Dedifferentiated amniotic fluid mesenchymal stem cell (primary cell): ENCODE data around the gene DDX17.

ENCODE experiments used
- DNase-seq: peaks from one replicate; pipeline ENCODE4 v3.0.0-alpha.2; 2016; ENCODE audit errors: extremely low spot score

Gene DDX17

GRCh38 chr22:38448945-38449745, 57.0 kb downstream of the DDX17 start:
- no peak for DNase-seq

- no peak for DNase-seq
Measured at GRCh38 chr22:38446018-38446601, 60.0 kb downstream of the DDX17 start.

DNA sequence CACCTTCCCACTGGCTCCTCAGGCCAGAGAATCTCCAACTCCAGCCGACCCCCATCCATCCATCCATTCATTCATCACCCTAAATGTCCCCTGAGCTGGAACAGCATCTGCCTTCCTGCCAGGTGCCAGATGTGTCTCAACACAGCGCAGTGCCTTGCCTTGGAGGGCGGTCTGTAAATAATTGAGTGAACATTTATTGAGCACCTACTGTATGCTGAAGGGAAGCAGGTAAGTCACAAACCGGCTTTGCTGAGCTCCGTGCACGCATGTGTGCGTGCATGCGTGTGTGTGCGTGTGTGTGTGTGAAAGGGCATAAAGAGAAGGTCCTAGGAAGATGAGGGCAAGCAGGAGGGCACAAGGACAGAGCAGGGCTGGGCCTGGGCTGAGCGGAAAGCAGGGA, 61.3 kb downstream of the DDX17 start:
- no peak for DNase-seq

DNA sequence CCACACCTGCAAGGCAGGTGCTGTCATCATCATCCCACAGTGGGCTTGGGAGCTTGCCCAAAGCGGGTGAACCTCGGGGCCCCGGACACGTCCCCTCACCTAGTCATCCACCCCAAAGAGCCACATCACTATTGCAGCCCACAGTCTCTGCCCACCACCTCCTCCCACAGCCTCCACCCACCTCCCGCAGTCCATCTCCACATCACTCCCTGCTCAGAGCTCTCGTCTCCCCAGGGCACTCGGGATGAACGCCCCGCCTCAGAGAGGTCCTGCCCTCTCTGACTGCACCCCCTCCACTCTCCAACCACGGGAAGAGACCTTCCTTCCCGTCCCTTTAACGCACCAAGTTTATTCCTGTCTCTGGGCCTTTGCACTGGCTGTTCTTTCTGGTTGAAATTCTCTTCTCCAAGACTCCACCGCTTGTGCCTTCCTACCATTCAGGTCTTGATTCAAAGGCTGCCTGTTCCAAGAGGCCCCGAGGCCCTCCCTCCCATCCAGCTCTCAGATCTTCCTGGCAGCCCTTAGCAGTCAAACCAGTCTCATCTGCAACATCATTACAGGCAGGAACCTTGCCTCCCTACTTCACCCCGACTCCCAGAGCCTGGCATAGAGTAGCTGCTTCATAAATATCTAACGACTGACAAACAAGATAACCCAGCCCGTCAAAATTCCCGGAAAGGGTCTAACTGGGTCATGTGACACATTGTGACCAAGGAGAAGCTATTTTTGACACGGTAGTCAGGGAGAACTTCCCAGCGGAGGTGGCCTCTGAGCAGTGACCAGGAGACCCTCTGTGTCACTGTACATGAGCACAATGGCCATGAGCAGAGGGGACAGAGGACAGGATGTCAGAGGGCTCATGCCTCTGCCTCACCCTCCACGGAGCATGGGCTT, 62.2 kb downstream of the DDX17 start:
- DNase-seq, result no peak

DNA sequence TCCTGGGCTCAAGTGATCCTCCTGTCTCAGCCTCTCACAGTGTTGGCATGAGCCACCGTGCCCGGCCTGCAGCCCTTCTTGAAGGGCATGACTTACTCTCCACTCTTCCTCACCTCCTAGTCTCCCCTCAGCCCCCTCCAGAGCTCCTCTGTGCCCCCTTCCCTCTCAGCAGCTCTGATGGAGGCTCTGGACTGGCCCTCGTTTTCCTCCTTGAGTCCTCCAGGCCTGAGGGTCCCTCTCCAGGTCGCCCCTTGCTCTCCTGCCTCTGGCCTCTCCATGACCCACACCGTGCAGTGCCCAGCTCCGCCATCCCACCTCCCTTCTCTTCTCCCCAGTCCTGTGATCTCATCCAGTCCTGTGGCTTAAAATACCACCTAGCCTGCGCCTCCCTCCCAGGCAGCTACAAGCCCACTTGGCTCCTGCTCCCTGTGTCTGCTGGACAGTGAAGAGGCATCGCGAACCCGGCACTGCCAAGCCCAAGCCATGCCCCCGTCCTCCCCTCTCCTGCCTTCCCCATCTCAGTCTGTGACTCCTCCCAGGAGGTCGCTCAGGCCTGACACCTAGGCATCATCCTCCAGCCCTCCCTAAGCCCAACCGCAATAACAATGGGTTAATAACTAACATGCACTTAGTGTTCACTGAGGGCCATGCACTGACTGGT, 63.0 kb downstream of the DDX17 start:
- no peak for DNase-seq

DNA sequence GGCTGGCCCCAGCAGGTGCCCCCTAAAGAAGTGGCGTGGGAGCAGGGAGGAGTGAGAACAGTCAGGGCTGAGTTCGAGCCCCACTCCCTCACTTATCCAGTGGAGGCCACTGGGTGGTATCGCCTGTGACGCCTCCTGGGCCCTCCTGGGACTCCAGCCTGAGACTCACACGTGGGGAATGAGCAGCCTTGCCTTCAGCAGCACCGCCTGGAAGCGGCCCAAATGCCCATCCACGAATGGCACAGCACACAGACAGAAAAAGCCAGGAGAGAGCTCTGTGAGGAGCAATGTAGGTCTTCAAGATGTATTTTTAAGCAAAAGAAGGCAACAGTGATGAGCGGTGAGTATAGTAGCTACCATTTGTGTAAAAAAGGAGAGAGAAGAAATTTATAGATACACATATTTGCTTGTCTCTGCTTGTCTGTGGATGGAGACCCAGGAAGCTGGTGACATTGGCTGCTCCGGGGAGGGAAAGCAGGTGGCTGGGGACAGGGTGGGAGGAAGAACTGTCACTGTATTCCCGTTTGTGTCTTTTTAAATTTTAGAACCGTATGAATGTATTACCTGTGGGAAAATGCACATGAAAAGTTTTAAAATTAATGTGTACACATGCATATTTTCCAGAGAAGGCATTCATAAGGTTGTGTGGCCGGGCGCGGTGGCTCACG, 64.4 kb downstream of the DDX17 start:
- no peak for DNase-seq

GRCh38 chr22:38440747-38441350, 65.3 kb downstream of the DDX17 start:
- no peak for DNase-seq

DNA sequence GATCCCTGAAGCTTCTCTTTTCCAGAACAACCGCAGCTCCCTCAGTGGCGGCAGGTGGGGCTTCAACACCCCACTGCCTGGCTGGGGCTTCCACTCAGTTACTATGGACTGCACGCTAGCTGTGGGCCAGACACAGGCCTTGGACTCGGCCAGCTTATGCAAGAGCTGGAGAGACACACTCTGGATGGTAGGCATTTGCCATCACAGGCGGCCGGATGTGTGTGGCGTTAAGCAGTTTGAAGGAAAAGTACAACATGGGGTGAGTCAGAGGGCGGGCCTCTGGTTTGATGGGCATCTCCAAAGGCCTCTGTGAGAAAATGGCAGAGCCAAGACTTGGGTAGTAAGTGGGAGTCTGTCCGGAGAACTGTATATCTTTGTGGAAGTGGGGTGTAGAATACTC, 68.7 kb downstream of the DDX17 start:
- no peak for DNase-seq

GRCh38 chr22:38436629-38437395, 69.3 kb downstream of the DDX17 start:
- no peak for DNase-seq

GRCh38 chr22:38435965-38436364, 70.1 kb downstream of the DDX17 start:
- DNase-seq, result no peak

DNA sequence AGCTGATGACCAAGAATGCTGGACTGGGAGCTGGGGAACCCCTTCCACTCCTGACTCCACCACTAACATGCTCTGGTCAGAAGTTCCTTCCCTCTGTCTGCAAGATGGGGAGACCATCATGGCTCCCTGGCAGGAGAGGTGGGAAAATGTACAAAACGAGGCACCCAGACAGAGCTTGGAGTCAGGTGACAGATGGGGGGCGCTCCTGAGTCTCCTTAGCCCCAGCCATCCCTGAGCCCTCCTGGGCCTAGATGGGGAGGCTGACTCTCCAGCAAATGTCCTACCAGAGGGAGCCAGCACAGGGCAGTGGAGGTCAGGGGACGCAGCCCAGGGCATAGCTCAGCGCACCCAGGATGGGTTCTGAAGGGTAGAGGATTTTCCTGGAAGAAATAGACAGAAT, 71.1 kb downstream of the DDX17 start:
- DNase-seq, result no peak

GRCh38 chr22:38433871-38434270, 72.2 kb downstream of the DDX17 start:
- DNase-seq, result no peak
